H4 (cell line): ENCODE results near the gene LMF1. TPM values are rescaled to one million over a fixed set of nuclear protein-coding genes. Genes with fewer than 3 reads are reported as not detected.
"Not testable (repeated sequence)": the region's sequence is repeated elsewhere in the genome, so short reads cannot be mapped to it uniquely, and the experiment has no call there.

Source experiments
- DNase-seq: peaks from one replicate; pipeline ENCODE4 v3.0.0-alpha.2; 2015; ENCODE audit warnings: low spot score
- total RNA-seq: library from RNA; depleted of rRNA; stranded (reverse); fragments of >200 nt; shearing (Covaris generic); gene quantifications from 2 replicates; pipeline ENCODE4 v1.2.3, GENCODE V29; 2014

The LMF1 gene
- total RNA-seq, 1 experiment from 2014 or later, result 31.1 TPM

GRCh38 chr16:948767-949166, 22.0 kb downstream of the LMF1 start:
- not testable (repeated sequence) for DNase-seq

- not testable (repeated sequence) for DNase-seq
Measured at GRCh38 chr16:947922-948303, 22.9 kb downstream of the LMF1 start.

- no peak for DNase-seq
Measured at GRCh38 chr16:947255-947921, 23.4 kb downstream of the LMF1 start.

DNA sequence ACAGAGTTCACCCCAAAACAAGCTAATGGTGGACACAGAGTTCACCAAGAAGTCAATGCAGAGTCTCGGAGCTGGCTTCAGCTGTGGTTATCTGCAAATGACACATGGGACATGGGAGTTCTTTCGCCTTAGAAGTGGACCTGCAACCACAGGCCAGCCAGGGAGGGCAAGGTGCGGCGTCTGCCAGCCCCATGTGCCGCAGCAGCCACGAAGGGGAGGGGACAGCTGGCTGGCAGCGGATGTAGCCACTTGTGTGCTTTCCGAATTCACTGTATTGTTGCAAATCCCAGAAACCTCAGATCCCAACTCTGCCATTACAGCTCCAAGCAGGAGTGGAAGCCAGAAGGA, 24.8 kb downstream of the LMF1 start:
- DNase-seq, result no peak

DNA sequence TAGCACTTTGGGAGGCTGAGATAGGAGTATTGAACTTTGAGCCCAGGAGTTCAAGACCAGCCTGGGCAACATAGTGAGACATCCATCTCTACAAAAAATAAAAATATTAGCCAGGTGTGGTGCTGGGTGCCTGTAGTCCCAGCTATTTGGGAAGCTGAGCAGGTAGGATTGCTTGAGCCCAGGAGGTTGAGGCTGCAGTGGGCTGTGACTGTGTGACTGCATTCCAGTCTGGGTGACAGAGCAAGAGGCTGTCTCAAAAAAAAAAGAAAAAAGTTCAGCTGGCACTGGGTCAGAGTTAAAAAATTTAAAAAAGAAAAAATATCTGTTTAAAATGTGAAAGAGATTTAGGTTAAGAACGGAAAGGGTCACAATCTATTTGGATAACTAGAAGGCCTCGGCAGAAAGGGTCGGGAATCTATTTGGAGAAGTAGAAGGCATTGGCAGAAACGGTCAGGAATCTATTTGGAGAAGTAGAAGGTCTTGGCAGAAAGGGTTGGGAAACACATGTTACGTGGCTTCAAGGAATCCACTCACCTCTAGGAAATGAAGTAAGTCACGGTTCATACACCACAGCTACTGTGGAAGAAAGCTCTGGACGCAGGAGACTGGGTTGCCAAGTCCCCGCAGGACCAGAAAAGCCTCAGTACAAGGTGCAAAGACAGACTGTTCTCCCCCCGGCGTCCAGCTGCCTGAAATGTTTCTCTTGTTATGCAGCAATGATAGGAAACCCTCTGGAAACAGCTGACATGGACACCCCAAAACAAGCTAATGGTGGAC, 25.3 kb downstream of the LMF1 start:
- no peak for DNase-seq

DNA sequence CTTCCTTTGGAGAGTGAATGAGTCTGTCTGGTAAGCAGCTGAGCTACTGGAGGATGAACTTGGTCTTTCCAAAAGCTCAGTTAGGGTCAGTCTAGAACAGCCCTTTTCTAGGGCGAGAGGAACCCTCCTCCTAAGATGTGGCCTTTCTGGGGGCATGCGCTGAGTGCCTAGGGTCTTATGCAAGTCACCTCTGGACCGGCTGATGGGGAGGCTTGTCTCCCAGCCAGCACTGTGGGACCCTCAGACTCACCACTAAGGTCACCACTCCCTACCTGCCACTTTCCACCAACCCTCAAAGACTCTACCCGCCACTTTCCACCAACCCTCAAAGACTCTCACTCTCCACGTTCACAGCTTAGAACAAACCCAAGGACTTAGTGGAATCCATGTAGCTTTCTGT, 26.8 kb downstream of the LMF1 start:
- DNase-seq, result no peak

- DNase-seq, result no peak
Measured at GRCh38 chr16:942436-943060, 28.2 kb downstream of the LMF1 start.

DNA sequence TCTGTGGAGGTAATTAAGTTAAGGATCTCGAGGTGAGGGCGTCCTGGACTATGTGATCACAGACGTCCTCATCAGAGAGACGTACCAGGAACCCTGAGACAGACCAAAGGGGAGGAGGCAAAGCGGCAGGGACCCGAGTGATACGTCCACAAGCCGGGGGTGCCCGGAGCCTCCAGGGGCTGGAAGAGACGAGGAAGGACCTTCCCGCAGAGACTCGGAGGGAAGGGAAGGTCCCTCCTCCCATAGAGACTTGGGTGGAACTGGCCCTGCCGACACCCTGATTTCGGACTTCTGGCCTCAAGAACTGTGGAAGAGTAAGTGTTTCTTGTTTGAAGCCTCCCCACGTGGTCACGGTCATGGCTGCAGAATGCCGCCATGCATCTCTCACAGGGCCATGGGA, 30.8 kb downstream of the LMF1 start:
- DNase-seq, result no peak

DNA sequence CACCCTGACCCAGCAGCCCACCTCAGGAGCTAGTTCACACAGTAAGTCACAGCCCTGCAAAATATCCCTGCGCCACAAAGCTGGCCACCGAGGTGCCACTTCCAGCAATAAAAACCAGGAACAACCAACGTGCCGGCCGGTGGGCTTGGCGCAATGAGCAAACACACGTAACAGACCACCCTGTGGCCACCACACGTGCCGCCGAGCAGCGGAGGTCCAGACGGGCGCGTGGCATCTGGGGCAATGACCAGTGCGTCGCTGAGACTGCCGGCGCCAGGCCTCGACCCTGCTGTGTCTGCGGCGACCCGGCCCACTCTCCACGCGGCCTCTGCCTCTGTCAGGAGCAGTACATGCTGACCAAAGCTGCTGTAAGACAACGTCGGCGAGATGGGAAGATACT, 31.5 kb downstream of the LMF1 start:
- no peak for DNase-seq

- DNase-seq, result no peak
Measured at GRCh38 chr16:938752-939151, 32.0 kb downstream of the LMF1 start.

DNA sequence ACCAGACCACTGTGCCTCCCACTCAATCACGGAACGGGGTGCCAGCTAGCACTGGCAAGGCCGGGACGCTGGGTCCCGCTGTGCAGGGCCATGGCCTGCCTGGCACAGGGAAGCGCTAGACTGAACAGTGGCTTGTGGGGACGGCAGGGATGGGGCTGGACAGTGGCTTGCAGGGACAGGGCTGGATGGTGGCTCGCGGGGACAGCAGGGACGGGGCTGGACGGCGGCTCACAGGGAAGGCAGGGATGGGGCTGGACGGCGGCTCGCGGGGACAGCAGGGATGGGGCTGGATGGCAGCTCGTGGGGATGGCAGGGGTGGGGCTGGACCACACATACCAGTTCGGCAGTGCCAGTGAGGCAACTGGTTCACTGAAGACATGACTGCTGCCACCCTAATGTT, 32.6 kb downstream of the LMF1 start:
- DNase-seq, result no peak

GRCh38 chr16:937723-938122, 33.1 kb downstream of the LMF1 start:
- DNase-seq, result no peak

GRCh38 chr16:937311-937710, 33.5 kb downstream of the LMF1 start:
- DNase-seq, result no peak

DNA sequence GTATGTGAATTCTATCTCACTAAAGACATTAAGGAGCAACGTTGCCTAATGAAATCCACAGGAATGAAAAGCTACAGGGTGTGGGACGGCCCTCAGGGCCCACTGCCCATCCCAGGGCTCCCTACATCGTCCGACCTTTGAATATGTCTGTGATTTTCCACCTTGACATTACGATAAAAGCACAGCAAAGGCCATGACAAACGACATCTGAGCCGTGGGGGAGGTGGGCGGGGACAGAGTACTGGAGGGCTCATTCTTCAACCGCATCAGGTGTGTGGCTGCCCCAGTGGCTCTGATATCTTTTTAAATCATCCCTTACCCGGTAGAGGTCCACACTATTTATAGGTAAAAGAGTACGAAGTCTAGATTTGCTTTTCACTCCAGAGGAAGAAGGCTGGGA, 35.1 kb downstream of the LMF1 start:
- DNase-seq, result no peak

GRCh38 chr16:934178-934577, 36.6 kb downstream of the LMF1 start:
- DNase-seq, result no peak

- no peak for DNase-seq
Measured at GRCh38 chr16:933581-933980, 37.2 kb downstream of the LMF1 start.

DNA sequence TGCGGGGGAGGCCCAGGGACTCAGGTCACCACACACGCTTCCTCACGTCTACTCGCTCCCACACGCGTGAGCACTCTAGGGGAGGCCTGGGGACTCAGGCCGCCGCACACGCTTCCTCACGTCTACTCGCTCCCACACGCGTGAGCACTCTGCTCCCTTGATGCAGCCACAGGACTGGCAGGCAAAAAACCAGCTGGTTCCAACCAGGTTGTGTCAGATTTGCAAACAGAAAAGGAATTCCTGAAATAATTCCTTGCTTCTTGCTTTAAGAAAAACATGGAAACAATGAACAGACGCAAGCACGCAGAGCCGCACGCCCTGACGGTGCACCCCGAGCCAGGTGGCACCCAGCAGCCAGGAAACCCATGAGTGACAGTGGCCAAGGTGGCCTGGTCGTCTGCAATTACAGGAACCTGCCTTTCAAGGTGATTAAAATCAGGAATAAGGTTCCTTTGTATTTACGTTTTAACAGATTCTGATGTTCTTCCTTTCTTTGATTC, 37.9 kb downstream of the LMF1 start:
- DNase-seq, result no peak

- no peak for DNase-seq
Measured at GRCh38 chr16:931626-932500, 38.9 kb downstream of the LMF1 start.

- DNase-seq, result no peak
Measured at GRCh38 chr16:931171-931570, 39.6 kb downstream of the LMF1 start.

GRCh38 chr16:930511-930910, 40.3 kb downstream of the LMF1 start:
- DNase-seq, result no peak

- no peak for DNase-seq
Measured at GRCh38 chr16:930076-930475, 40.7 kb downstream of the LMF1 start.
